HepG2 (cell line): ENCODE results near the gene FMN2. TPM values are rescaled to one million over a fixed set of nuclear protein-coding genes. Genes with fewer than 3 reads are reported as not detected.
A peak's percentile ranks its signal among the peaks of the same experiment; 100 is the strongest.

ENCODE experiments used
- ATF7-NPFF ChIP-seq: sonication (generic); formaldehyde crosslinking; IDR thresholded peaks from 2 replicates; pipeline ENCODE4 v1.8.1; 2023; ENCODE audit warnings: mild to moderate bottlenecking, low read depth, missing genetic modification reagents, moderate library complexity
- CC2D1A ChIP-seq: sonication (generic); formaldehyde crosslinking; IDR thresholded peaks from 2 replicates; pipeline ENCODE4 v1.8.1; 2023; ENCODE audit warnings: mild to moderate bottlenecking, missing genetic modification reagents
- FOXO4 ChIP-seq: sonication (generic); formaldehyde crosslinking; conservative IDR thresholded peaks from 2 replicates; pipeline ENCODE4 v1.8.1; 2023; ENCODE audit warnings: missing genetic modification reagents
- GPN1 ChIP-seq: sonication (generic); formaldehyde crosslinking; IDR thresholded peaks from 2 replicates; pipeline ENCODE4 v1.5.1; 2020; ENCODE audit warnings: missing genetic modification reagents, borderline replicate concordance
- NPAS2 ChIP-seq: sonication (generic); formaldehyde crosslinking; IDR thresholded peaks from 2 replicates; pipeline ENCODE4 v1.8.0; 2022; ENCODE audit warnings: mild to moderate bottlenecking, missing genetic modification reagents, borderline replicate concordance
- PATZ1 ChIP-seq: sonication (generic); formaldehyde crosslinking; IDR thresholded peaks from 2 replicates; pipeline ENCODE4 v1.4.0; 2020; ENCODE audit warnings: missing genetic modification reagents
- POGK ChIP-seq: sonication (generic); formaldehyde crosslinking; conservative IDR thresholded peaks from 2 replicates; pipeline ENCODE4 v1.8.0; 2022; ENCODE audit warnings: mild to moderate bottlenecking, moderate library complexity, missing genetic modification reagents
- TAF15 ChIP-seq: fragments of 200-400 bp; formaldehyde crosslinking; IDR thresholded peaks from one replicate; pipeline ENCODE4 v1.6.1; 2018; ENCODE audit warnings: mild to moderate bottlenecking, low read depth, low read length; ENCODE audit not compliant: poor library complexity, severe bottlenecking
- TEF ChIP-seq: sonication (generic); formaldehyde crosslinking; IDR thresholded peaks from 2 replicates; pipeline ENCODE4 v1.5.0; 2020; ENCODE audit warnings: missing genetic modification reagents
- TERF1 ChIP-seq: sonication (generic); formaldehyde crosslinking; IDR thresholded peaks from 2 replicates; pipeline ENCODE4 v1.8.0; 2022; ENCODE audit warnings: mild to moderate bottlenecking, missing genetic modification reagents, moderate library complexity
- TGIF2 ChIP-seq: IDR thresholded peaks from 2 replicates; pipeline ENCODE4 v1.6.1; 2016; ENCODE audit warnings: control low read depth, missing compliant biosample characterization
- ZNF564 ChIP-seq: sonication (generic); formaldehyde crosslinking; IDR thresholded peaks from 2 replicates; pipeline ENCODE4 v1.8.1; 2023; ENCODE audit warnings: mild to moderate bottlenecking, missing genetic modification reagents
- ZNF687 ChIP-seq: sonication (generic); formaldehyde crosslinking; IDR thresholded peaks from 2 replicates; pipeline ENCODE4 v1.5.1; 2020; ENCODE audit warnings: mild to moderate bottlenecking, missing genetic modification reagents, moderate library complexity
- ZNF816 ChIP-seq: sonication (generic); formaldehyde crosslinking; IDR thresholded peaks from 2 replicates; pipeline ENCODE4 v1.8.0; 2022; ENCODE audit warnings: missing genetic modification reagents, mild to moderate bottlenecking, borderline replicate concordance
- polyA plus RNA-seq, 8 experiments: library from polyadenylated mRNA; depleted of rRNA in 3 of 8; stranded (reverse) in 7 of 8; unstranded in 1 of 8; fragments of >200 nt; fragmentation: Illumina TruSeq in 4 of 8; extraction: Trizol in 4 of 8; gene quantifications; 2 replicates each; pipeline versions ENCODE4 v1.2.1 to v1.2.3, GENCODE V29; 2011 to 2016; ENCODE audit warnings: low read depth in 4 of 8, missing spikeins in 1 of 8, mixed read lengths in 1 of 8; ENCODE audit not compliant: insufficient read depth in 1 of 8
- total RNA-seq, 5 experiments: library from RNA; depleted of rRNA; stranded (reverse); fragments of >200 nt; fragmentation: Illumina TruSeq; extraction: Trizol; gene quantifications; 2 replicates each; pipeline ENCODE4 v1.2.3, GENCODE V29; 2016; ENCODE audit warnings: low read depth in 1 of 5

The FMN2 gene
- total and polyA plus RNA-seq, 2 of the 13 experiments (the other 11 are each of a cell fraction or from before 2014, with no cell fraction given) = not detected

- TF ChIP-seq NPAS2 (CRISPR knock-in tag) (no peak), GPN1 (no peak), ZNF687 (CRISPR knock-in tag) (peak; percentile 12; the same call in 1 of the 2 replicates), TEF (CRISPR knock-in tag) (no peak), ATF7-NPFF (CRISPR knock-in tag) (0 out of 2 replicates have a peak, but pooled peaks have one; percentile 43), POGK (CRISPR knock-in tag) (0 out of 2 replicates have a peak, but pooled peaks have one; percentile 22), TERF1 (no peak), PATZ1 (peak; percentile 57), ZNF816 (no peak), TGIF2 (CRISPR knock-in tag) (no peak), CC2D1A (CRISPR knock-in tag) (no peak), TAF15 (no peak), FOXO4 (CRISPR knock-in tag) (no peak), ZNF564 (CRISPR knock-in tag) (no peak)
Observed at GRCh38 chr1:240091614-240092300, at the start of gene FMN2 (continued).
